Upper lobe of left lung (tissue), 6 donors: ENCODE results near the gene NOM1. TPM values are rescaled to one million over a fixed set of nuclear protein-coding genes. Genes with fewer than 3 reads are reported as not detected.

Source experiments
- ATAC-seq, 2 donors: fragments of 200-7000 bp; cut with Tn5 transposase; one replicate each; pipeline ENCODE4 v1.9.1; 2022; ENCODE audit warnings: mild to moderate bottlenecking in 2 of 2, moderate library complexity in 2 of 2; ENCODE audit not compliant: low FRiP score in 2 of 2
- DNase-seq, 2 donors: peaks; one replicate each; pipeline ENCODE4 v3.0.0-alpha.2; 2019 to 2020
- H3K27ac ChIP-seq, 4 donors: fragments of 200-600 bp; sonication (generic); one replicate each; pipeline ENCODE4 v1.5.1; 2016 to 2019
- H3K27me3 ChIP-seq, 4 donors: fragments of 200-600 bp; sonication (generic); one replicate each; pipeline ENCODE4 v1.5.1; 2017 to 2019
- H3K36me3 ChIP-seq, 4 donors: fragments of 200-600 bp; sonication (generic); one replicate each; pipeline ENCODE4 v1.5.1; 2016 to 2019
- H3K4me1 ChIP-seq, 4 donors: fragments of 200-600 bp; sonication (generic); one replicate each; pipeline ENCODE4 v1.5.1; 2018 to 2019
- H3K4me3 ChIP-seq, 4 donors: fragments of 200-600 bp; sonication (generic); one replicate each; pipeline ENCODE4 v1.5.1; 2017 to 2019; ENCODE audit warnings: mild to moderate bottlenecking in 2 of 4, moderate library complexity in 1 of 4
- H3K9me3 ChIP-seq, 4 donors: fragments of 200-600 bp; sonication (generic); one replicate each; pipeline ENCODE4 v1.5.1; 2018 to 2019
- CTCF ChIP-seq, 6 experiments: fragments of 450-650 bp in 4 of 6; fragments of 200-600 bp in 2 of 6; sonication (generic) in 2 of 6; IDR thresholded peaks; one replicate each; pipeline ENCODE4 v1.5.1; 2016 to 2019; ENCODE audit warnings: antibody characterized with exemption in 6 of 6
- EP300 ChIP-seq, 4 donors: sonication (generic); formaldehyde crosslinking; IDR thresholded peaks; one replicate each; pipeline ENCODE4 v1.5.1; 2017; ENCODE audit warnings: antibody characterized with exemption in 4 of 4, control low read depth in 2 of 4
- POLR2A ChIP-seq, 4 donors: fragments of 450-650 bp; IDR thresholded peaks; one replicate each; pipeline ENCODE4 v1.5.1; 2016 to 2017; ENCODE audit warnings: antibody characterized with exemption in 4 of 4, mild to moderate bottlenecking in 2 of 4
- POLR2AphosphoS5 ChIP-seq, 2 donors: sonication (generic); formaldehyde crosslinking; IDR thresholded peaks; one replicate each; pipeline ENCODE4 v1.5.1; 2017; ENCODE audit warnings: antibody characterized with exemption in 2 of 2
- WGBS, 2 donors: methylation state at CpG; one replicate each; pipeline ENCODE4 v1.1.5; 2017 to 2018; 5-methylcytosine and 5-hydroxymethylcytosine counted together
- total RNA-seq, 6 donors: library from RNA; depleted of rRNA in 4 of 6; stranded (reverse); fragments of >200 nt in 4 of 6; gene quantifications; one replicate each; pipeline versions ENCODE4 v1.1.0 to v1.2.1, GENCODE V29; 2016 to 2021
- donor health status: DM: no; HTN: no; CAD: no; lungs with moderate emphysema.
- donor health status: DM: no; HTN: yes; CAD: no; lungs with severe emphysema.

Gene NOM1
- total RNA-seq, 6 donors from 2014 or later = 18.7 to 49.2 (median 22.8) TPM

GRCh38 chr7:156994417-156994816, 44.9 kb downstream of the NOM1 start:
- no peak for ATAC-seq
- 76 to 82% methylated on average over 6 to 8 of the region's 8 CpGs for WGBS, 2 donors
- no peaks in the 10 kb centered on the region for H3K36me3 ChIP-seq
- H3K27ac ChIP-seq = no peak overlapping the region
- H3K4me1 ChIP-seq = peaks cover 0 to 7% (median 5%) of the 10 kb centered on the region in 4 donors
- H3K9me3 ChIP-seq = no peaks in the 10 kb centered on the region
- no peak overlapping the region for H3K4me3 ChIP-seq
- H3K27me3 ChIP-seq = peaks cover 0 to 6% (median under 1%) of the 10 kb centered on the region in 4 donors
- TF ChIP-seq EP300 (IDR thresholded peaks at IDR 0.05) = no peak
- TF ChIP-seq POLR2A (IDR thresholded peaks at IDR 0.05) = no peak
- no peak for TF ChIP-seq POLR2AphosphoS5 (IDR thresholded peaks at IDR 0.05)
- no peak for TF ChIP-seq CTCF (IDR thresholded peaks at IDR 0.05)
- no peak for DNase-seq

GRCh38 chr7:156998988-156999957, 49.8 kb downstream of the NOM1 start:
- Histone ChIP-seq H3K9me3 (no peaks in the 10 kb centered on the region), H3K27me3 (peaks cover 0 to 52% (median 28%) of the 10 kb centered on the region in 4 donors), H3K36me3 (no peaks in the 10 kb centered on the region), H3K4me3 (peak overlapping the region; percentile 18 to 65 (median 56)), H3K4me1 (peaks cover 18 to 43% (median 26%) of the 10 kb centered on the region in 4 donors), H3K27ac (peak overlapping the region in 1 of 4 donors; percentile 1)
- ATAC-seq (peak; percentile 28 to 56), DNase-seq (peak in 1 of 2 donors; percentile 88)
- no peak for TF ChIP-seq POLR2A (IDR thresholded peaks at IDR 0.05)
- no peak for TF ChIP-seq POLR2AphosphoS5 (IDR thresholded peaks at IDR 0.05)
- no peak for TF ChIP-seq CTCF (IDR thresholded peaks at IDR 0.05)
- TF ChIP-seq EP300 (IDR thresholded peaks at IDR 0.05) = no peak
- WGBS, 2 donors = 18 to 26% methylated on average over 22 to 30 of the region's 57 CpGs

GRCh38 chr7:156999958-157000726, 50.6 kb downstream of the NOM1 start:
- 3% methylated on average over 29 to 46 of the region's 75 CpGs for WGBS, 2 donors
- no peak for TF ChIP-seq POLR2A (IDR thresholded peaks at IDR 0.05)
- TF ChIP-seq EP300 (IDR thresholded peaks at IDR 0.05) = no peak
- no peak for TF ChIP-seq POLR2AphosphoS5 (IDR thresholded peaks at IDR 0.05)
- no peak for TF ChIP-seq CTCF (IDR thresholded peaks at IDR 0.05)
- Histone ChIP-seq H3K27ac (peak overlapping the region in 1 of 4 donors; percentile 1), H3K4me3 (peak overlapping the region; percentile 18 to 65 (median 56)), H3K9me3 (no peaks in the 10 kb centered on the region), H3K27me3 (peaks cover 0 to 60% (median 33%) of the 10 kb centered on the region in 4 donors), H3K36me3 (no peaks in the 10 kb centered on the region), H3K4me1 (peaks cover 18 to 51% (median 32%) of the 10 kb centered on the region in 4 donors)
- peak in 1 of 2 donors; percentile 76 for DNase-seq
- peak in 1 of 2 donors; percentile 25 for ATAC-seq

GRCh38 chr7:157000741-157001653, 51.5 kb downstream of the NOM1 start:
- Histone ChIP-seq H3K9me3 (no peaks in the 10 kb centered on the region), H3K4me1 (peaks cover 24 to 60% (median 38%) of the 10 kb centered on the region in 4 donors), H3K27ac (no peak overlapping the region), H3K27me3 (peaks cover 0 to 68% (median 37%) of the 10 kb centered on the region in 4 donors), H3K4me3 (peak overlapping the region in 3 of 4 donors; percentile 49 to 65 (median 63)), H3K36me3 (no peaks in the 10 kb centered on the region)
- no peak for DNase-seq
- no peak for TF ChIP-seq POLR2A (IDR thresholded peaks at IDR 0.05)
- no peak for TF ChIP-seq CTCF (IDR thresholded peaks at IDR 0.05)
- no peak for TF ChIP-seq EP300 (IDR thresholded peaks at IDR 0.05)
- TF ChIP-seq POLR2AphosphoS5 (IDR thresholded peaks at IDR 0.05) = no peak
- no peak for ATAC-seq
- WGBS, 2 donors = 21 to 22% methylated on average over 25 of the region's 25 CpGs
